ENCODE results near the gene PML. TPM values are rescaled to one million over a fixed set of nuclear protein-coding genes. Genes with fewer than 3 reads are reported as not detected.

The PML gene
- polyA plus RNA-seq, 3 donors, result 13.1 to 40.7 (median 20.6) TPM

GRCh38 chr15:73956743-73957135 lies 37.8 kb upstream of the PML start:
- Histone ChIP-seq H3K27me3 (ENCODE audit: control insufficient read depth in 2 of 2, insufficient read depth in 2 of 2, low read length in 2 of 2) (no peaks in the 10 kb centered on the region), H4K20me1 (ENCODE audit: insufficient read depth, low read length) (no peaks in the 10 kb centered on the region), H3K4me1 (ENCODE audit: control insufficient read depth in 1 of 2, insufficient read depth in 2 of 2, low read length in 2 of 2) (peaks cover 7 to 10% of the 10 kb centered on the region in 2 donors), H3K9me3 (replicated peaks in 1 of 2; ENCODE audit: control insufficient read depth in 1 of 2, insufficient read depth in 1 of 2, low read length in 2 of 2) (no peaks in the 10 kb centered on the region), H3K36me3 (replicated peaks in 1 of 2; ENCODE audit: control insufficient read depth in 1 of 2, insufficient read depth in 2 of 2, low read length in 2 of 2) (no peaks in the 10 kb centered on the region), H2AFZ (ENCODE audit: insufficient read depth, low read depth, low read length, poor library complexity, severe bottlenecking) (no peak overlapping the region), H3K27ac (ENCODE audit: low read depth in 1 of 2, low read length in 2 of 2) (no peak overlapping the region), H3K4me2 (replicated peaks; ENCODE audit: extremely low read depth, low read length, poor library complexity, severe bottlenecking) (no peak overlapping the region), H3K4me3 (replicated peaks in 1 of 3; ENCODE audit: low read depth in 2 of 3, low read length in 3 of 3) (no peak overlapping the region), H3K9ac (ENCODE audit: insufficient read depth, low read length, poor library complexity, severe bottlenecking) (no peak overlapping the region), H3K79me2 (ENCODE audit: insufficient read depth, low read length) (no peaks in the 10 kb centered on the region)
- Mint-ChIP-seq H3K4me1 (peaks cover 27% of the 10 kb centered on the region), H3K27me3 (ENCODE audit: low read depth in 3 of 3) (peaks cover 21 to 28% (median 23%) of the 10 kb centered on the region in 3 donors), H3K27ac (no peak overlapping the region), H3K36me3 (no peaks in the 10 kb centered on the region), H3K4me3 (peak overlapping the region; percentile 18 to 51), H3K9me3 (no peaks in the 10 kb centered on the region)
- peak; percentile 8 to 42 (median 12) for DNase-seq
- TF ChIP-seq CTCF (IDR thresholded peaks at IDR 0.05), result no peak
- 1% methylated on average over 9 of the region's 9 CpGs for whole genome bisulfite sequencing (ENCODE audit: insufficient coverage)
- intact Hi-C loops (cut with micrococcal nuclease), result no loop called here

GRCh38 chr15:73957276-73957675 lies 37.2 kb upstream of the PML start:
- Histone ChIP-seq H3K4me1 (ENCODE audit: control insufficient read depth in 1 of 2, insufficient read depth in 2 of 2, low read length in 2 of 2) (peaks cover 6 to 9% of the 10 kb centered on the region in 2 donors), H2AFZ (ENCODE audit: insufficient read depth, low read depth, low read length, poor library complexity, severe bottlenecking) (no peak overlapping the region), H4K20me1 (ENCODE audit: insufficient read depth, low read length) (no peaks in the 10 kb centered on the region), H3K27me3 (ENCODE audit: control insufficient read depth in 2 of 2, insufficient read depth in 2 of 2, low read length in 2 of 2) (no peaks in the 10 kb centered on the region), H3K27ac (ENCODE audit: low read depth in 1 of 2, low read length in 2 of 2) (no peak overlapping the region), H3K9me3 (replicated peaks in 1 of 2; ENCODE audit: control insufficient read depth in 1 of 2, insufficient read depth in 1 of 2, low read length in 2 of 2) (no peaks in the 10 kb centered on the region), H3K9ac (ENCODE audit: insufficient read depth, low read length, poor library complexity, severe bottlenecking) (no peak overlapping the region), H3K36me3 (replicated peaks in 1 of 2; ENCODE audit: control insufficient read depth in 1 of 2, insufficient read depth in 2 of 2, low read length in 2 of 2) (no peaks in the 10 kb centered on the region), H3K4me2 (replicated peaks; ENCODE audit: extremely low read depth, low read length, poor library complexity, severe bottlenecking) (no peak overlapping the region), H3K4me3 (replicated peaks in 1 of 3; ENCODE audit: low read depth in 2 of 3, low read length in 3 of 3) (no peak overlapping the region), H3K79me2 (ENCODE audit: insufficient read depth, low read length) (no peaks in the 10 kb centered on the region)
- intact Hi-C loops (cut with micrococcal nuclease), result no loop called here
- H3K36me3 Mint-ChIP-seq, result no peaks in the 10 kb centered on the region
- peaks cover 27% of the 10 kb centered on the region for H3K4me1 Mint-ChIP-seq
- no peak for DNase-seq
- no peak for TF ChIP-seq CTCF (IDR thresholded peaks at IDR 0.05)
- no peak overlapping the region for H3K27ac Mint-ChIP-seq
- peak overlapping the region in 1 of 2 donors; percentile 26 for H3K4me3 Mint-ChIP-seq
- H3K9me3 Mint-ChIP-seq, result no peaks in the 10 kb centered on the region
- H3K27me3 Mint-ChIP-seq (ENCODE audit: low read depth in 3 of 3), result peaks cover 21 to 28% (median 22%) of the 10 kb centered on the region in 3 donors
- 41% methylated on average over 7 of the region's 8 CpGs for WGBS (ENCODE audit: insufficient coverage)
